ENCODE data around the gene ESPL1. TPM values are rescaled to one million over a fixed set of nuclear protein-coding genes. Genes with fewer than 3 reads are reported as not detected.
"Not testable (repeated sequence)": the region's sequence is repeated elsewhere in the genome, so short reads cannot be mapped to it uniquely, and the experiment has no call there.

The ESPL1 gene
- total and polyA plus RNA-seq, 2 of the 13 experiments (the other 11 are each of a cell fraction or from before 2014, with no cell fraction given), result 5.8 to 11.5 TPM

- no peaks in the 10 kb centered on the region for H3K9me3 ChIP-seq (ENCODE audit: low read length)
- BruUV-seq (replicated peaks), result TSS peak; percentile 69
- ChIA-PET POLR2A (interaction anchor here (0.7 to 1.9 kb wide), 26 partner anchors 8 to 248 kb away, joined by 3 to 53 read pairs (median 5); partner anchors contain the start of genes AAAS, CSAD, ESPL1 and PRR13), CTCF (ENCODE audit: low intra/inter-chr PET ratio, low total read pairs) (no interaction called here)
- H3K36me3 ChIP-seq (replicated peaks in 1 of 2; ENCODE audit: control insufficient read depth in 1 of 2, insufficient read depth in 2 of 2, low read length in 2 of 2), result peaks cover 8 to 24% of the 10 kb centered on the region in 2 experiments
- ATAC-seq, result no peak
- H3K4me2 ChIP-seq (ENCODE audit: low read depth, low read length), result peak overlapping the region; percentile 90
- peak overlapping the region; percentile 78 for H2AFZ ChIP-seq (ENCODE audit: low read length)
- H3K9ac ChIP-seq (ENCODE audit: insufficient read depth, low read depth, low read length), result peak overlapping the region; percentile 98
- intact Hi-C loops (cut with micrococcal nuclease; ENCODE audit: unreplicated experiment), result loop anchor here (5.0 kb wide), 1 partner anchor 74 kb away; no protein-coding TSS in a partner anchor
- in situ Hi-C loops (cut with HindIII; ENCODE audit: extremely low pct_ligation_motif_present, low pct_unique_long_range_greater_than_20kb), result no loop called here
- TF ChIP-seq HNRNPL (IDR thresholded peaks at IDR 0.05; ENCODE audit: low read depth, low read length) (no peak), TMF1 (CRISPR knock-in tag; IDR thresholded peaks at IDR 0.05; ENCODE audit: low read depth) (0 out of 2 replicates have a peak, but pooled peaks have one; percentile 5), SNAI1 (CRISPR knock-in tag; IDR thresholded peaks at IDR 0.05; ENCODE audit: borderline replicate concordance) (0 out of 2 replicates have a peak, but pooled peaks have one; percentile 38), ZNF576 (CRISPR knock-in tag; IDR thresholded peaks at IDR 0.05) (0 out of 2 replicates have a peak, but pooled peaks have one; percentile 59), ZNF614 (CRISPR knock-in tag; IDR thresholded peaks at IDR 0.05; ENCODE audit: borderline replicate concordance) (0 out of 2 replicates have a peak, but pooled peaks have one; percentile 6), ZKSCAN1 (IDR thresholded peaks at IDR 0.05; ENCODE audit: low read length) (no peak), THAP8 (CRISPR knock-in tag; IDR thresholded peaks at IDR 0.05; ENCODE audit: borderline replicate concordance) (no peak), ZBTB37 (CRISPR knock-in tag; IDR thresholded peaks at IDR 0.05) (0 out of 2 replicates have a peak, but pooled peaks have one; percentile 29), ZBTB3 (CRISPR knock-in tag; IDR thresholded peaks at IDR 0.05; ENCODE audit: borderline replicate concordance, low read depth) (0 out of 2 replicates have a peak, but pooled peaks have one; percentile 4), FOXA3 (CRISPR knock-in tag; IDR thresholded peaks at IDR 0.05) (no peak), ZNF317 (CRISPR knock-in tag; IDR thresholded peaks at IDR 0.05) (0 out of 2 replicates have a peak, but pooled peaks have one; percentile 37), ZNF235 (CRISPR knock-in tag; IDR thresholded peaks at IDR 0.05; ENCODE audit: borderline replicate concordance) (no peak), ZNF574 (CRISPR knock-in tag; IDR thresholded peaks at IDR 0.05) (no peak)
- no peak for DNase-seq (ENCODE audit: low spot score)
- no peaks in the 10 kb centered on the region for H4K20me1 ChIP-seq (ENCODE audit: insufficient read depth, low read length)
- peaks cover 32% of the 10 kb centered on the region for H3K79me2 ChIP-seq (ENCODE audit: insufficient read depth, low read length)
- WGBS (ENCODE audit: low lambda C conversion rate), result 1% methylated on average over 12 of the region's 12 CpGs
- H3K4me3 ChIP-seq (replicated peaks in 1 of 3; ENCODE audit: insufficient read depth in 1 of 3, low read depth in 2 of 3, low read length in 3 of 3), result peak overlapping the region; percentile 90 to 98 (median 96)
- no peak for FAIRE-seq
- H3K27ac ChIP-seq (ENCODE audit: extremely low read length, insufficient read depth, low read length), result peak overlapping the region; percentile 74
- H3K27me3 ChIP-seq (ENCODE audit: control insufficient read depth in 1 of 2, insufficient read depth in 2 of 2, low read length in 2 of 2), result peaks cover 0 to 4% of the 10 kb centered on the region in 2 experiments; a peak in 1 of 5 replicates
- H3K4me1 ChIP-seq (ENCODE audit: insufficient read depth, low read length), result peaks cover 46% of the 10 kb centered on the region
Measured at GRCh38 chr12:53295891-53296219, 27.8 kb downstream of the ESPL1 start.

GRCh38 chr12:53297106-53297505 lies 29.0 kb downstream of the ESPL1 start:
- H3K27ac ChIP-seq (ENCODE audit: extremely low read length, insufficient read depth, low read length); H3K4me3 ChIP-seq (replicated peaks in 1 of 3; ENCODE audit: insufficient read depth in 1 of 3, low read depth in 2 of 3, low read length in 3 of 3); H3K4me2 ChIP-seq (ENCODE audit: low read depth, low read length); FAIRE-seq; H3K9me3 ChIP-seq (ENCODE audit: low read length); H3K27me3 ChIP-seq (ENCODE audit: control insufficient read depth in 1 of 2, insufficient read depth in 2 of 2, low read length in 2 of 2); H2AFZ ChIP-seq (ENCODE audit: low read length); H4K20me1 ChIP-seq (ENCODE audit: insufficient read depth, low read length); H3K9ac ChIP-seq (ENCODE audit: insufficient read depth, low read depth, low read length); in situ Hi-C loops (cut with HindIII; ENCODE audit: extremely low pct_ligation_motif_present, low pct_unique_long_range_greater_than_20kb); ATAC-seq; DNase-seq (ENCODE audit: low spot score); BruUV-seq (replicated peaks); CTCF ChIA-PET (ENCODE audit: low intra/inter-chr PET ratio, low total read pairs): not testable (repeated sequence)
- H3K4me1 ChIP-seq (ENCODE audit: insufficient read depth, low read length), result peaks cover 59% of the 10 kb centered on the region
- intact Hi-C loops (cut with micrococcal nuclease; ENCODE audit: unreplicated experiment), result loop anchor here (5.0 kb wide), 1 partner anchor 75 kb away; no protein-coding TSS in a partner anchor
- peaks cover 8 to 18% of the 10 kb centered on the region in 2 experiments for H3K36me3 ChIP-seq (replicated peaks in 1 of 2; ENCODE audit: control insufficient read depth in 1 of 2, insufficient read depth in 2 of 2, low read length in 2 of 2)
- POLR2A ChIA-PET, result interaction anchor here (0.6 to 3.2 kb wide), 2 partner anchors 24 to 26 kb away, joined by 3 to 58 read pairs; partner anchors contain the start of gene AAAS
- H3K79me2 ChIP-seq (ENCODE audit: insufficient read depth, low read length), result peaks cover 39% of the 10 kb centered on the region
- WGBS (ENCODE audit: low lambda C conversion rate), result over 99% methylated on average over 10 of the region's 10 CpGs

Data from HepG2 (cell line).